22Rv1 (cell line): ENCODE results near the gene HPD.

Experiments
- H3K27ac ChIP-seq: fragments of 450-650 bp; 2 replicates; pipeline ENCODE4 v1.5.1; 2017
- CTCF ChIP-seq: fragments of 450-650 bp; IDR thresholded peaks from 2 replicates; pipeline ENCODE4 v1.5.1; 2017; ENCODE audit warnings: mild to moderate bottlenecking
- ZFX ChIP-seq: fragments of 450-650 bp; IDR thresholded peaks from 2 replicates; pipeline ENCODE4 v1.6.1; 2017; ENCODE audit warnings: antibody characterized with exemption, borderline replicate concordance

Gene HPD

GRCh38 chr12:121798787-121799155 lies 59.9 kb downstream of the HPD start:
- peak overlapping the region; percentile 100 for H3K27ac ChIP-seq
- TF ChIP-seq ZFX (no peak), CTCF (no peak)

- TF ChIP-seq ZFX (no peak), CTCF (no peak)
- H3K27ac ChIP-seq = peak overlapping the region; percentile 100
Measured at GRCh38 chr12:121797937-121798786, 60.5 kb downstream of the HPD start.

GRCh38 chr12:121796855-121797751 lies 61.6 kb downstream of the HPD start:
- H3K27ac ChIP-seq = peak overlapping the region; percentile 100
- TF ChIP-seq ZFX (no peak), CTCF (peak; percentile 45)

GRCh38 chr12:121795034-121795968 lies 63.4 kb downstream of the HPD start:
- TF ChIP-seq CTCF = peak; percentile 94
- no peak for TF ChIP-seq ZFX
- H3K27ac ChIP-seq = peak overlapping the region; percentile 100

GRCh38 chr12:121794534-121795033 lies 64.1 kb downstream of the HPD start:
- TF ChIP-seq CTCF (no peak), ZFX (no peak)
- peak overlapping the region; percentile 100 for H3K27ac ChIP-seq

- TF ChIP-seq ZFX (no peak), CTCF (peak; percentile 100)
- H3K27ac ChIP-seq = peak overlapping the region; percentile 100
Measured at GRCh38 chr12:121793838-121794533, 64.7 kb downstream of the HPD start.
